IMR-90 (cell line): ENCODE measurements around the gene CA11. TPM values are rescaled to one million over a fixed set of nuclear protein-coding genes. Genes with fewer than 3 reads are reported as not detected.

Source experiments
- ATAC-seq: fragments of 200-7000 bp; cut with Tn5 transposase; 2 replicates; pipeline ENCODE4 v1.9.1; 2020; ENCODE audit warnings: low read depth, mild to moderate bottlenecking, moderate library complexity
- BruUV-seq: library from RNA; stranded (reverse); fragments of 400-500 nt; replicated peaks from 2 replicates; lab custom pipeline; 2021; lab: Mats Ljungman, UMichigan
- CTCF ChIA-PET: fragments of 300-600 bp; formaldehyde crosslinking; extraction: SDS; loops from one replicate; lab custom pipeline; 2021; ENCODE audit warnings: antibody characterized with exemption; lab: Yijun Ruan, JAX
- POLR2A ChIA-PET: fragments of 300-600 bp; sonication (Branson Sonifier 250); formaldehyde crosslinking; loops from one replicate; lab custom pipeline; 2022; ENCODE audit warnings: antibody characterized with exemption; ENCODE audit not compliant: unreplicated experiment; lab: Charles Lee
- DNase-seq: peaks from one replicate; pipeline ENCODE4 v3.0.0; 2013
- H2AFZ ChIP-seq: replicated peaks from 2 replicates; pipeline ENCODE3; 2013; ENCODE audit warnings: low read length, mild to moderate bottlenecking; ENCODE audit not compliant: poor library complexity
- H2AK5ac ChIP-seq: 2 replicates; pipeline ENCODE4 v1.6.1; 2013; ENCODE audit warnings: low read depth, low read length, inconsistent platforms
- H2AK9ac ChIP-seq: replicated peaks from 2 replicates; pipeline ENCODE3; 2013; ENCODE audit warnings: mild to moderate bottlenecking, low read depth, low read length, moderate library complexity; ENCODE audit not compliant: poor library complexity
- H2BK120ac ChIP-seq: 2 replicates; pipeline ENCODE4 v1.6.1; 2013; ENCODE audit warnings: low read depth, low read length, inconsistent platforms
- H2BK15ac ChIP-seq: 3 replicates; pipeline ENCODE4 v1.6.1; 2013; ENCODE audit warnings: low read depth, low read length, inconsistent platforms
- H2BK20ac ChIP-seq: 2 replicates; pipeline ENCODE4 v1.6.1; 2013; ENCODE audit warnings: low read depth, mild to moderate bottlenecking, inconsistent platforms, low read length, moderate library complexity
- H2BK5ac ChIP-seq: 2 replicates; pipeline ENCODE4 v1.6.1; 2013; ENCODE audit warnings: mild to moderate bottlenecking, low read depth, low read length, inconsistent platforms; ENCODE audit not compliant: poor library complexity, severe bottlenecking
- H3K14ac ChIP-seq: replicated peaks from 2 replicates; pipeline ENCODE4 v1.6.1; 2013; ENCODE audit warnings: low read depth, low read length, inconsistent platforms
- H3K18ac ChIP-seq: 2 replicates; pipeline ENCODE4 v1.6.1; 2013; ENCODE audit warnings: low read depth, low read length, control low read depth
- H3K23ac ChIP-seq: 2 replicates; pipeline ENCODE4 v1.6.1; 2013; ENCODE audit warnings: low read depth, low read length, inconsistent platforms
- H3K27ac ChIP-seq: 2 replicates; pipeline ENCODE4 v1.5.1; 2013; ENCODE audit warnings: mild to moderate bottlenecking, control low read depth, low read length; ENCODE audit not compliant: insufficient read depth
- H3K27me3 ChIP-seq: 2 replicates; pipeline ENCODE4 v1.6.1; 2013; ENCODE audit warnings: low read length; ENCODE audit not compliant: control insufficient read depth, insufficient read depth
- H3K36me3 ChIP-seq: 2 replicates; pipeline ENCODE4 v1.6.1; 2013; ENCODE audit warnings: low read length, mixed read lengths; ENCODE audit not compliant: control insufficient read depth, insufficient read depth
- H3K4ac ChIP-seq: 2 replicates; pipeline ENCODE4 v1.6.1; 2013; ENCODE audit warnings: low read depth, low read length, inconsistent platforms
- H3K4me1 ChIP-seq: 2 replicates; pipeline ENCODE4 v1.6.1; 2013; ENCODE audit warnings: low read length, mixed read lengths; ENCODE audit not compliant: control insufficient read depth, insufficient read depth
- H3K4me2 ChIP-seq: 2 replicates; pipeline ENCODE4 v1.6.1; 2013; ENCODE audit warnings: low read depth, mild to moderate bottlenecking, control low read depth, low read length, moderate library complexity
- H3K4me3 ChIP-seq: 2 replicates; pipeline ENCODE4 v1.5.1; 2013; ENCODE audit warnings: low read depth, mild to moderate bottlenecking, control low read depth, low read length, moderate library complexity; ENCODE audit not compliant: insufficient read depth
- H3K56ac ChIP-seq: 2 replicates; pipeline ENCODE4 v1.6.1; 2013; ENCODE audit warnings: low read length, inconsistent platforms; ENCODE audit not compliant: insufficient read depth; ENCODE audit errors: extremely low read depth
- H3K79me1 ChIP-seq, 2 experiments: 2 replicates each; pipeline ENCODE4 v1.6.1; 2013; ENCODE audit warnings: low read length in 2 of 2, inconsistent platforms in 1 of 2, low read depth in 1 of 2
- H3K9ac ChIP-seq: 2 replicates; pipeline ENCODE4 v1.6.1; 2013; ENCODE audit warnings: low read depth, low read length, control low read depth
- H3K9me1 ChIP-seq: 2 replicates; pipeline ENCODE4 v1.6.1; 2013; ENCODE audit warnings: low read length, inconsistent platforms; ENCODE audit not compliant: insufficient read depth
- H3K9me3 ChIP-seq: 2 replicates; pipeline ENCODE4 v1.6.1; 2013; ENCODE audit warnings: low read length; ENCODE audit not compliant: control insufficient read depth, insufficient read depth
- H4K20me1 ChIP-seq: 2 replicates; pipeline ENCODE4 v1.6.1; 2013; ENCODE audit warnings: low read length, inconsistent platforms; ENCODE audit not compliant: insufficient read depth
- H4K5ac ChIP-seq: 2 replicates; pipeline ENCODE4 v1.6.1; 2013; ENCODE audit warnings: mild to moderate bottlenecking, low read depth, low read length, control low read depth
- H4K8ac ChIP-seq, 2 experiments: 2 replicates each; pipeline ENCODE4 v1.6.1; 2013; ENCODE audit warnings: low read depth in 2 of 2, low read length in 2 of 2, control low read depth in 1 of 2, inconsistent platforms in 1 of 2
- H4K91ac ChIP-seq: 2 replicates; pipeline ENCODE4 v1.6.1; 2013; ENCODE audit warnings: low read depth, low read length, inconsistent platforms; ENCODE audit not compliant: insufficient read depth
- BHLHE40 ChIP-seq: fragments of 150-350 bp; IDR thresholded peaks from 2 replicates; pipeline ENCODE4 v1.6.1; 2016; ENCODE audit warnings: mild to moderate bottlenecking, low read depth, low read length
- MAFK ChIP-seq: IDR thresholded peaks from 2 replicates; pipeline ENCODE4 v1.6.1; 2012; ENCODE audit warnings: low read depth, low read length, improper control_type of control experiment
- WGBS, 2 experiments: methylation state at CpG; one replicate each; pipeline versions ENCODE4 v1.1.5 to v1.1.7; 2013; ENCODE audit warnings: missing lambda C conversion rate in 2 of 2; ENCODE audit not compliant: insufficient read length in 1 of 2; ENCODE audit errors: extremely low coverage in 2 of 2; 5-methylcytosine and 5-hydroxymethylcytosine counted together
- dilution Hi-C: fragments of 300-500 bp; cut with HindIII; formaldehyde crosslinking; loops from one replicate; pipeline ENCODE4 v1.14.3; 2018; ENCODE audit warnings: low sequenced_read_pairs; ENCODE audit not compliant: unreplicated experiment
- in situ Hi-C: fragments of 300-500 bp; cut with MboI; formaldehyde crosslinking; loops from 3 replicates; pipeline ENCODE4 v1.14.3; 2019; ENCODE audit warnings: low sequenced_read_pairs, inconsistent platforms, mixed read lengths
- intact Hi-C: fragments of 100-400 bp; cut with micrococcal nuclease; formaldehyde crosslinking; loops from 2 replicates; pipeline ENCODE4 v1.10.0; 2022
- polyA plus RNA-seq, 3 experiments: library from polyadenylated mRNA; depleted of rRNA; stranded (reverse); fragments of >200 nt; gene quantifications; 2 replicates each; pipeline ENCODE4 v1.2.3, GENCODE V29; 2012; ENCODE audit warnings: low replicate concordance in 1 of 3
- total RNA-seq: library from RNA; depleted of rRNA; stranded (reverse); fragments of >200 nt; gene quantifications from 2 replicates; pipeline ENCODE4 v1.2.3, GENCODE V29; 2012

The CA11 gene
- total and polyA plus RNA-seq, 2 of the 4 experiments (the other 2 are of a cell fraction): 1.3 to 2.9 TPM

- H2BK20ac ChIP-seq: no peak overlapping the region
- no peak overlapping the region for H2BK5ac ChIP-seq
- no peaks in the 10 kb centered on the region for H3K4me1 ChIP-seq
- peaks cover 17% of the 10 kb centered on the region for H3K27me3 ChIP-seq
- H2AFZ ChIP-seq: no peak overlapping the region
- CTCF ChIA-PET: no interaction called here
- H4K8ac ChIP-seq: no peak overlapping the region
- no peaks in the 10 kb centered on the region for H3K9me3 ChIP-seq
- no peak overlapping the region for H3K56ac ChIP-seq
- no peaks in the 10 kb centered on the region for H4K20me1 ChIP-seq
- no peak overlapping the region for H2AK9ac ChIP-seq
- no peak overlapping the region for H3K14ac ChIP-seq
- H3K9me1 ChIP-seq: no peaks in the 10 kb centered on the region
- DNase-seq: no peak
- no peak overlapping the region for H4K5ac ChIP-seq
- dilution Hi-C loops (no loop called here), in situ Hi-C loops (no loop called here), intact Hi-C loops (no loop called here)
- H2BK15ac ChIP-seq: no peak overlapping the region
- no peak for TF ChIP-seq MAFK
- TF ChIP-seq BHLHE40: no peak
- WGBS, 2 experiments: 69% methylated on average over 15 of the region's 30 CpGs; no CpG with 5 or more reads in 1 of the 2 experiments
- no peak for ATAC-seq
- no peaks in the 10 kb centered on the region for H3K36me3 ChIP-seq
- POLR2A ChIA-PET: no interaction called here
- H3K79me1 ChIP-seq: no peaks in the 10 kb centered on the region
- no peak overlapping the region for H3K4me3 ChIP-seq
- no peak overlapping the region for H2BK120ac ChIP-seq
- no peak overlapping the region for H4K91ac ChIP-seq
- H3K27ac ChIP-seq: no peak overlapping the region
- no peak overlapping the region for H3K23ac ChIP-seq
- H3K18ac ChIP-seq: no peak overlapping the region
- no TSS peak for BruUV-seq
- H2AK5ac ChIP-seq: no peak overlapping the region
- H3K4me2 ChIP-seq: no peak overlapping the region
- H3K4ac ChIP-seq: no peak overlapping the region
- H3K9ac ChIP-seq: no peak overlapping the region
Measured at GRCh38 chr19:48598996-48599700, 46.8 kb downstream of the CA11 start.
